ENCODE results near the gene ZMYM3. TPM values are rescaled to one million over a fixed set of nuclear protein-coding genes. Genes with fewer than 3 reads are reported as not detected.
"Not testable (repeated sequence)": the region's sequence is repeated elsewhere in the genome, so short reads cannot be mapped to it uniquely, and the experiment has no call there.

ZMYM3 gene
- total RNA-seq: 10 to 100 TPM in 1 of 2 donors, 1 to 10 TPM in 1; 8.8 to 10.2 TPM

- WGBS, 2 donors: 0 to 8% methylated on average over 4 to 36 of the region's 54 CpGs
- intact Hi-C loops (cut with DNase I): no loop called here
- no peaks in the 10 kb centered on the region for H3K36me3 ChIP-seq (replicated peaks in 1 of 2; ENCODE audit: insufficient read depth in 1 of 2, low read depth in 2 of 2)
- ATAC-seq: peak; percentile 96
- peak; percentile 85 to 90 (median 88) for DNase-seq
- H3K27me3 ChIP-seq: no peaks in the 10 kb centered on the region
- TF ChIP-seq, protein P1, sequence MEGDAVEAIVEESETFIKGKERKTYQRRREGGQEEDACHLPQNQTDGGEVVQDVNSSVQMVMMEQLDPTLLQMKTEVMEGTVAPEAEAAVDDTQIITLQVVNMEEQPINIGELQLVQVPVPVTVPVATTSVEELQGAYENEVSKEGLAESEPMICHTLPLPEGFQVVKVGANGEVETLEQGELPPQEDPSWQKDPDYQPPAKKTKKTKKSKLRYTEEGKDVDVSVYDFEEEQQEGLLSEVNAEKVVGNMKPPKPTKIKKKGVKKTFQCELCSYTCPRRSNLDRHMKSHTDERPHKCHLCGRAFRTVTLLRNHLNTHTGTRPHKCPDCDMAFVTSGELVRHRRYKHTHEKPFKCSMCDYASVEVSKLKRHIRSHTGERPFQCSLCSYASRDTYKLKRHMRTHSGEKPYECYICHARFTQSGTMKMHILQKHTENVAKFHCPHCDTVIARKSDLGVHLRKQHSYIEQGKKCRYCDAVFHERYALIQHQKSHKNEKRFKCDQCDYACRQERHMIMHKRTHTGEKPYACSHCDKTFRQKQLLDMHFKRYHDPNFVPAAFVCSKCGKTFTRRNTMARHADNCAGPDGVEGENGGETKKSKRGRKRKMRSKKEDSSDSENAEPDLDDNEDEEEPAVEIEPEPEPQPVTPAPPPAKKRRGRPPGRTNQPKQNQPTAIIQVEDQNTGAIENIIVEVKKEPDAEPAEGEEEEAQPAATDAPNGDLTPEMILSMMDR (IDR thresholded peaks at IDR 0.05): no peak
- peak in 2 of 3 donors; percentile 53 to 57 for TF ChIP-seq POLR2A (IDR thresholded peaks at IDR 0.05)
- no peaks in the 10 kb centered on the region for H3K9me3 ChIP-seq
- H3K4me3 ChIP-seq: peak within 1 kb of the TSS; percentile 27 to 46
- peaks cover 20% of the 10 kb centered on the region for H3K4me1 ChIP-seq
- H3K27ac ChIP-seq: peak within 1 kb of the TSS; percentile 57 to 89 (median 86)
Measured at GRCh38 chrX:71254092-71254963, at the start of gene ZMYM3. ZMYM3 (minus strand) TSS chrX:71254140; CDS start chrX:71253255, 885 bp downstream.

GRCh38 chrX:71302461-71303213 is 48.7 kb upstream of the ZMYM3 start:
- H3K27me3 ChIP-seq: no peaks in the 10 kb centered on the region
- intact Hi-C loops (cut with DNase I): no loop called here
- TF ChIP-seq, protein P1 (IDR thresholded peaks at IDR 0.05): no peak
- TF ChIP-seq POLR2A (IDR thresholded peaks at IDR 0.05): no peak
- H3K9me3 ChIP-seq: no peaks in the 10 kb centered on the region
- H3K4me1 ChIP-seq: no peaks in the 10 kb centered on the region
- 85 to 88% methylated on average over 4 to 5 of the region's 5 CpGs for WGBS, 2 donors
- no peak overlapping the region for H3K4me3 ChIP-seq
- H3K36me3 ChIP-seq (replicated peaks in 1 of 2; ENCODE audit: insufficient read depth in 1 of 2, low read depth in 2 of 2): peaks cover 0 to 3% of the 10 kb centered on the region in 2 donors
- H3K27ac ChIP-seq: no peak overlapping the region
- no peak for ATAC-seq
- no peak for DNase-seq

DNA sequence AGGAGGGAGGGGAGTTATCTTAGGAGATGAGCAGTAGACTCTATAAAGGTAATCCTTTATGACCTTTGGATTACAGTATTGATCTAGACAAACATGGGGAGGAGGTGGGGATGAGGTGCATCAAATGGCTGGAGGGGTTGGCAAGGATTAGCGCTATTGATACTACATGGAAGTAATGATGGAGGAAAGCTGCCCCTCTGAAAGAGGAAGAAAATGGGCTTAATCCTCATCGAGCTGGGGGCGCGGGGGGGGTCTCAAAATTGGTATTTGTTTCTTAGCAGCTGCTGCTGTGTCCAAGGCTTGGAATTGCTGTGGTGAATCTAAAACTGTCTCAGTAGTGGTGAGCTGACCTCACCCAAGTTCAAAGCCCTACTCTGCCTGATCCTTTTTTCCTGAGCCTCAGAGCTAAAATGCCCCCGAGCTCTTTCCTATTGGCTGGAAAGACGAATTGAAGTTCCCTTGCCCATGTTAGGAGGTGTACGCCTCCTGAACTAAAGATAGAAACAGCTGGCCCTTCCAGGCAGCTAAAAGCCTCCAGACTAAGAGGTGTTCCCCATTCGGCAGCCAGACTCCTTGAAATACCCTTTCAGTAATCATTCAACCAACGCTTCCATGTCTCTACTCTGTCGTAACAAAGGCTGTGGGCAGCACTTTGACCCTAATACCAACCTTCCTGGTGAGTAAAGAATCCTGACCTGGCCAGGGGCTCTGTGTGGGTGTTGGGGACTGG is 47.4 kb upstream of the ZMYM3 start, which contains the start of gene ITGB1BP2:
ITGB1BP2 (plus strand) TSS at position 556 of the 730 bp plus-strand sequence; CDS start at position 613, 57 bp downstream.
- no peak for TF ChIP-seq POLR2A (IDR thresholded peaks at IDR 0.05)
- TF ChIP-seq, protein P1 (IDR thresholded peaks at IDR 0.05): no peak
- intact Hi-C loops (cut with DNase I): no loop called here
- H3K36me3 ChIP-seq (replicated peaks in 1 of 2; ENCODE audit: insufficient read depth in 1 of 2, low read depth in 2 of 2): peaks cover 6 to 9% of the 10 kb centered on the region in 2 donors
- no peak within 1 kb of the TSS for H3K27ac ChIP-seq
- no peaks in the 10 kb centered on the region for H3K9me3 ChIP-seq
- no peak for DNase-seq
- no peaks in the 10 kb centered on the region for H3K27me3 ChIP-seq
- no peak for ATAC-seq
- H3K4me3 ChIP-seq: no peak within 1 kb of the TSS
- WGBS, 2 donors: 65 to 96% methylated on average over 4 to 10 of the region's 10 CpGs
- H3K4me1 ChIP-seq: no peaks in the 10 kb centered on the region

DNA sequence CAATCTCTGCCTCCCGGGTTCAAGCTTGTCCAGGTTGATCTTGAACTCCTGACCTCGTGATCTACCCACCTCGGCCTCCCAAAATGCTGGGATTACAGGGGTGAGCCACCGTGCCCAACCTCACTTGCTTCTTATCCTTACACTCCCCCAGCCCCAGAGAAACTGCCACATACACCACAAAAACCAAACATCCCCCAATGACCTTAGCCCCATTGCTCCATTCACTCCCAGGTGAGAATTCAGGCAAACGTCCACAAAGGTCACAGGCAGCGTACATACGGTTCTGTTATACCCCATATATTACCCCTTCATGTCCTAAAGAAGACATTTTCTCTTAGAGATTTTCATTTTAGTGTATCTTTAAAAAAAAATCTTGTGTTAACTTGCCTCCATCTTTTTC is 46.6 kb upstream of the ZMYM3 start:
- ATAC-seq; intact Hi-C loops (cut with DNase I); H3K9me3 ChIP-seq; H3K36me3 ChIP-seq (replicated peaks in 1 of 2; ENCODE audit: insufficient read depth in 1 of 2, low read depth in 2 of 2); DNase-seq; H3K27me3 ChIP-seq; H3K27ac ChIP-seq; H3K4me3 ChIP-seq; H3K4me1 ChIP-seq: not testable (repeated sequence)
- 84 to 85% methylated on average over 4 to 5 of the region's 7 CpGs for WGBS, 2 donors

- ATAC-seq; H3K9me3 ChIP-seq; H3K36me3 ChIP-seq (replicated peaks in 1 of 2; ENCODE audit: insufficient read depth in 1 of 2, low read depth in 2 of 2); H3K4me1 ChIP-seq; H3K27me3 ChIP-seq; H3K27ac ChIP-seq; intact Hi-C loops (cut with DNase I); H3K4me3 ChIP-seq; DNase-seq: not testable (repeated sequence)
- 79 to 82% methylated on average over 3 to 7 of the region's 7 CpGs for WGBS, 2 donors
Measured at GRCh38 chrX:71300064-71300463, 46.1 kb upstream of the ZMYM3 start.

All from body of pancreas (tissue), 4 donors.